OCI-LY3 (cell line): ENCODE measurements around the gene NFIA.

ENCODE experiments used
- H2AFZ ChIP-seq: fragments of 200-600, 300-600 bp; shearing (Covaris generic); 2 replicates; pipeline ENCODE4 v1.6.0; 2014; ENCODE audit warnings: antibody characterized with exemption, low read depth, low read length
- H3K27ac ChIP-seq: fragments of 200-600, 300-600 bp; sonication (generic); 2 replicates; pipeline ENCODE4 v1.5.1; 2014; ENCODE audit warnings: mild to moderate bottlenecking, low read length, moderate library complexity, mixed read lengths
- H3K27me3 ChIP-seq: fragments of 200-600, 300-600 bp; sonication (generic); 2 replicates; pipeline ENCODE4 v1.6.1; 2014; ENCODE audit warnings: low read depth, low read length, mixed read lengths
- H3K36me3 ChIP-seq: fragments of 200-600, 300-600 bp; sonication (generic); replicated peaks from 2 replicates; pipeline ENCODE3; 2014; ENCODE audit warnings: low read depth, low read length, mixed read lengths
- H3K4me1 ChIP-seq: fragments of 300-600, 200-600 bp; sonication (generic); 2 replicates; pipeline ENCODE4 v1.6.1; 2014; ENCODE audit warnings: low read length, mixed read lengths
- H3K4me2 ChIP-seq: fragments of 200-600, 300-600 bp; sonication (generic); 2 replicates; pipeline ENCODE4 v1.6.1; 2014; ENCODE audit warnings: low read length, mixed read lengths
- H3K4me3 ChIP-seq: fragments of 300-600, 200-600 bp; sonication (generic); 2 replicates; pipeline ENCODE4 v1.5.1; 2014; ENCODE audit warnings: antibody characterized with exemption, mild to moderate bottlenecking, low read length, moderate library complexity
- H3K79me2 ChIP-seq: fragments of 300-600, 200-600 bp; shearing (Covaris generic); 2 replicates; pipeline ENCODE4 v1.6.1; 2014; ENCODE audit warnings: mild to moderate bottlenecking, low read length, mixed read lengths
- H3K9ac ChIP-seq: fragments of 300-600, 200-600 bp; shearing (Covaris generic); 2 replicates; pipeline ENCODE4 v1.6.0; 2014; ENCODE audit warnings: mild to moderate bottlenecking, low read length, moderate library complexity
- H3K9me3 ChIP-seq: fragments of 200-600, 300-600 bp; shearing (Covaris generic); 2 replicates; pipeline ENCODE4 v1.6.1; 2014; ENCODE audit warnings: low read length, mixed read lengths; ENCODE audit not compliant: insufficient read depth
- H4K20me1 ChIP-seq: fragments of 200-600, 300-600 bp; sonication (generic); 2 replicates; pipeline ENCODE4 v1.6.1; 2016; ENCODE audit warnings: low read length, mixed read lengths; ENCODE audit not compliant: insufficient read depth
- EZH2phosphoT487 ChIP-seq: fragments of 200-600 bp; shearing (Covaris generic); IDR thresholded peaks from 2 replicates; pipeline ENCODE4 v1.6.1; 2018; ENCODE audit warnings: antibody characterized with exemption, mixed run types, low read depth
- TF ChIP-seq, protein P1 (sequence below): fragments of 200-600, 300-600 bp; sonication (generic); IDR thresholded peaks from 2 replicates; pipeline ENCODE4 v1.5.1; 2014; ENCODE audit warnings: antibody characterized with exemption, low read length, low read depth

The NFIA gene

DNA sequence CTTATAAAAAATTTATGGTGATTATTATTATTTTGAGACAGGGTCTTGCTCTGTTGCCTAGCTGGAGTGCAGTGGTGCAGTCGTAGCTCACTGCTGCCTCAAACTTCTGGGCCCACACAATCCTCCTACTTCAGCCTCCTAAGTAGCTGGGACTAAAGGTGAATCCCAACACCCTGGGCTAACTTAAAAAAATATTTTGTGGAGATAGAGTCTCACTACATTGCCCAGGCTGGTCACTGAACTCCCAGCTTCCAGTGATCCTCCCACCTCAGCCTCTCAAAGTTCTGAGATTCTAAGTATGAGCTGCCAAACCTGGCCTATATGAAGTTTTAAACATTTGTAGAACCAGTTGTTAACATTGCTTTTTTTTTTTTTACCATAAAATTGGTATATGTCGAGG lies 18.2 kb downstream of the NFIA start:
- Histone ChIP-seq H3K36me3 (no peaks in the 10 kb centered on the region), H3K9ac (no peak overlapping the region), H3K27me3 (no peaks in the 10 kb centered on the region), H3K4me1 (no peaks in the 10 kb centered on the region), H3K27ac (no peak overlapping the region), H3K4me2 (no peak overlapping the region), H3K4me3 (no peak overlapping the region), H2AFZ (no peak overlapping the region), H4K20me1 (no peaks in the 10 kb centered on the region), H3K9me3 (no peaks in the 10 kb centered on the region), H3K79me2 (no peaks in the 10 kb centered on the region)
- TF ChIP-seq, protein P1, sequence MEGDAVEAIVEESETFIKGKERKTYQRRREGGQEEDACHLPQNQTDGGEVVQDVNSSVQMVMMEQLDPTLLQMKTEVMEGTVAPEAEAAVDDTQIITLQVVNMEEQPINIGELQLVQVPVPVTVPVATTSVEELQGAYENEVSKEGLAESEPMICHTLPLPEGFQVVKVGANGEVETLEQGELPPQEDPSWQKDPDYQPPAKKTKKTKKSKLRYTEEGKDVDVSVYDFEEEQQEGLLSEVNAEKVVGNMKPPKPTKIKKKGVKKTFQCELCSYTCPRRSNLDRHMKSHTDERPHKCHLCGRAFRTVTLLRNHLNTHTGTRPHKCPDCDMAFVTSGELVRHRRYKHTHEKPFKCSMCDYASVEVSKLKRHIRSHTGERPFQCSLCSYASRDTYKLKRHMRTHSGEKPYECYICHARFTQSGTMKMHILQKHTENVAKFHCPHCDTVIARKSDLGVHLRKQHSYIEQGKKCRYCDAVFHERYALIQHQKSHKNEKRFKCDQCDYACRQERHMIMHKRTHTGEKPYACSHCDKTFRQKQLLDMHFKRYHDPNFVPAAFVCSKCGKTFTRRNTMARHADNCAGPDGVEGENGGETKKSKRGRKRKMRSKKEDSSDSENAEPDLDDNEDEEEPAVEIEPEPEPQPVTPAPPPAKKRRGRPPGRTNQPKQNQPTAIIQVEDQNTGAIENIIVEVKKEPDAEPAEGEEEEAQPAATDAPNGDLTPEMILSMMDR: no peak
- TF ChIP-seq EZH2phosphoT487: no peak

DNA sequence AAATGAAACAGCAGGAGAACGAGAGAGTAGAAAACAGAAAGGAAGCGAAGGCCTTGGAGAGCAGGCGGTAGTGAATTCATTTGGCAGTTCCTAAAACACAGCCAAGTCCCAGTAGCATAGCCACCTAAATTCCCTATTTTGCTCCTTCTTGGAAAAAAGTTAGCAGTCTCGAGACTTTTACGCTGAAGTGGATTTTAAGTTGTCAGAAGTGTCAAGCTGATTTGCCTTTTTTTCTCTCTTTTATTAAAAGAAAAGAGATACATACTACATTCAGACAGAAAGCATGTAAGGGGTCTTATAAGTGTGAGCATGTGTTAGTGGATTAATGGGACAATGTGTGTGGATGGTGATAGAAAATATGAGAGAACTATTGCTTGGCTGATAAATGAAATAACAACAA lies 19.2 kb downstream of the NFIA start:
- Histone ChIP-seq H3K4me1 (no peaks in the 10 kb centered on the region), H4K20me1 (no peaks in the 10 kb centered on the region), H3K9ac (no peak overlapping the region), H3K4me3 (no peak overlapping the region), H3K9me3 (no peaks in the 10 kb centered on the region), H3K27me3 (no peaks in the 10 kb centered on the region), H3K4me2 (no peak overlapping the region), H3K79me2 (no peaks in the 10 kb centered on the region), H3K36me3 (no peaks in the 10 kb centered on the region), H3K27ac (no peak overlapping the region), H2AFZ (no peak overlapping the region)
- no peak for TF ChIP-seq EZH2phosphoT487
- TF ChIP-seq, protein P1: no peak

DNA sequence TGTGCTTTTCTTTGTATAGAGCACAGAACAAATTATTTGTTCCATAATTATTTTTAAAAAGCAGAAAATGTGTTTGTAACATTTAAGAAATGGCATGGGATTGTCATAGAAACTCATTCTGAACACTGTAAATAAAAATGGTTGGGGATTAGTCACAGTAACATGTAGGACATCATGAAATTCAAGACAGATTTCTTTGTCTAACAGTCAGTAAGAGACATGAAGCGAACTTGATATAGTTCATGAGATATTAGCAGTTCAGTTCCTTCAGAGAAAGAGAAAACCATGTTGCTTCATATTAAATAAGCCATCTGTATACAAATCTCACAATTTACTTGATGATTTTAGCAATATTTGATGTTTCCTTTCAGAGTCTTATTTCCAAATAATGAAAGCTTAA lies 19.7 kb downstream of the NFIA start:
- H3K27ac ChIP-seq: no peak overlapping the region
- TF ChIP-seq, protein P1: no peak
- no peak for TF ChIP-seq EZH2phosphoT487
- no peaks in the 10 kb centered on the region for H3K27me3 ChIP-seq
- no peak overlapping the region for H3K9ac ChIP-seq
- no peaks in the 10 kb centered on the region for H3K4me1 ChIP-seq
- no peak overlapping the region for H2AFZ ChIP-seq
- no peaks in the 10 kb centered on the region for H3K9me3 ChIP-seq
- no peak overlapping the region for H3K4me3 ChIP-seq
- H3K79me2 ChIP-seq: no peaks in the 10 kb centered on the region
- H4K20me1 ChIP-seq: no peaks in the 10 kb centered on the region
- H3K4me2 ChIP-seq: no peak overlapping the region
- no peaks in the 10 kb centered on the region for H3K36me3 ChIP-seq

DNA sequence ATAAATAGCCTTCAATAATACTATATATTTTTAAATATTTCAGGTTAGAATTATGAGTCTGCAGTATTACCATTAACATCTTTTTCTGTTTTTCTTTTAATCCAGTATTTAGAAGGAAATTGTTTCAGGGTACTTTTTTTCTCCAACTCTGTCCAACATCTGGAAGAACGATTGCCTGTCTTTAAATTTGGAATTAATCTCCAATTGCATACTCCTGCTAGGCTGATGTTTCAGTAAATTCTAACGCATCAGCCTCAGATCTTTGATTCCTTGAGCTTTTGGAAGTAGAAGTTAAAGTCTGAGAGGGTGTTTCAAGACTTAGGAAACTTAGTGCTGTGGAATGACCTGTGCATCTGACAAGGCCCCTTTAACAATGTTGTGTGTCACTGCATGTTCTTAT lies 20.3 kb downstream of the NFIA start:
- Histone ChIP-seq H3K4me2 (no peak overlapping the region), H3K4me3 (no peak overlapping the region), H3K27ac (no peak overlapping the region), H2AFZ (no peak overlapping the region), H3K9ac (no peak overlapping the region), H3K27me3 (no peaks in the 10 kb centered on the region), H3K4me1 (no peaks in the 10 kb centered on the region), H3K36me3 (no peaks in the 10 kb centered on the region), H3K9me3 (no peaks in the 10 kb centered on the region), H3K79me2 (no peaks in the 10 kb centered on the region), H4K20me1 (no peaks in the 10 kb centered on the region)
- TF ChIP-seq, protein P1: no peak
- no peak for TF ChIP-seq EZH2phosphoT487
